ENCODE data around the gene MGP. TPM values are rescaled to one million over a fixed set of nuclear protein-coding genes. Genes with fewer than 3 reads are reported as not detected.
A peak's percentile ranks its signal among the peaks of the same experiment; 100 is the strongest.

Gene MGP
- total RNA-seq, 1 donor from 2014 or later, result not detected

GRCh38 chr12:14896521-14897169, 11.0 kb upstream of the MGP start:
- peaks cover 3% of the 10 kb centered on the region for H3K36me3 Mint-ChIP-seq (ENCODE audit: low read depth)
- no peaks in the 10 kb centered on the region for H3K9me3 Mint-ChIP-seq
- DNase-seq (ENCODE audit: low spot score), result no peak
- intact Hi-C loops (cut with micrococcal nuclease), result no loop called here
- no peak overlapping the region for H3K27ac Mint-ChIP-seq
- no peaks in the 10 kb centered on the region for H3K4me1 Mint-ChIP-seq (ENCODE audit: low read depth)
- no peak overlapping the region for H3K4me3 Mint-ChIP-seq
- peaks cover 1% of the 10 kb centered on the region for H3K27me3 Mint-ChIP-seq (ENCODE audit: insufficient read depth)

DNA sequence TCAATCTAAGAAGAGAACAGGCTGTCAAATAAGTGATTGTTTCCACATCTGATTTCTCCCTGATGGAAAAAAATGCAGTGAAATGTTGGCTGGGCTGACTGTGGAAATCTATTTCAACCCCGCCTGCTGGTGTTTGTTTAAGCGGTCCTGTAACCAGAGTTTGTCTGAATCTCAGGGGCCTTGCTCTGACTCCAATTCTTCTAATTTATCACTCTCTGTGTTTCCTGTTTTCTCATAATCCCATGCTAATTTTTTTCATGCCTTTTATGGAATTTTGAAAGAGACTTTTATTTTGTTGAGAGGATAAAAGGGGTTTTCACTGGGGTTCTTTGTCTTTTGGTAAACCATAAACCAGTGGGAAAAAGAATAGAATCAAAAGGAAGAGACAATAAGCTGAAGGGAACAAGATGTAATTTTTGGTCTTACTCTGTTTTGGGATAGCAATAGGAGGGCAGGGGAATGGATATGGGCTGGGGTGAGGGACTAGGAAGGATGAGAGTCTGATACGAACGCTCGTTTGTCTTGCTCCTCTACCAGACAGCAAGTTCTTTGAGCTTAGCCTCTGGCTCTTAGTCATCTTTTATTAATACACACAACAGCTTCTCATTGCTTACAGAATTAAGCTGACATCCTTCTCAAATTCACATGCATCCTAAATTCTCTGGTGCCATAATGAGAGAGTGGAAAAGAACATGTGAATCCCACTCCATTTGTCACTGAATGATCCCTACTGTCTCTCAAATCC, 8.0 kb upstream of the MGP start:
- H3K36me3 Mint-ChIP-seq (ENCODE audit: low read depth), result no peaks in the 10 kb centered on the region
- intact Hi-C loops (cut with micrococcal nuclease), result no loop called here

DNA sequence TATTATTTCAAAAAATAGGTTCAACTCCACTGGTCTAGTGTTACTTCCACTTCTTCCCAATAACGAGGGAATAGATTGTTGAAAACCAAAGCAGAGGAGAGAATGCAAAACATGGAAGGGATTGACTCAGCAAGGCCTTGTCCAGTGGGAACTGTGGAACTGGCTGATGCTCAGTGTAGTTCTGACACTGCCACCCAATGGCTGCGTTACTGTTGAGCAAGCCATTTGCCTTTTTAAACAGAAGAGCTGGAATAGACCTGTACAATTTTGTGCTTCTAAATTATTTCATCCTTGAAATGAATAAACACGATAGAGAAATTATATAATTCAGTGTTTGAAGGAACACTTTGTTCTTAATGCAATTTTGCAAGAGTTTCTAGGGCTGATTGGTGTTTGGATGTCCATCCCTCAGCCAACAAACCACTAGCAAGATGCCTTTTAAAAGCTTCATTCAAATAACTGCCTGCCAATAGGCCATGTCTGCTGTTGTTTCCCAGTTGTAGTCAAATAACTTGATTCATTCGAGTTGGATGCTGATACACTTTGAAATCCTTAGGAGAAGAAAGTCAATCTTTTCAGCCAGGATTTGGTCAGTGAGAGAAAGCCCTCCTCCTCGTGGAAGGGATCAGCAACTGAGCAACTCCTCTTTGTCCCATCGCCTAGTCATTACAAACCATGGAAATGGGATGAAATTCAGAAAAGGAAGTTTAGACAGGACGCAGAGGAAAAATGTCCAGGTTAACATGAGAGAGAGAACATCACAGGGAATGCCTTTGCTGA, 7.3 kb upstream of the MGP start:
- intact Hi-C loops (cut with micrococcal nuclease), result no loop called here

More for the DNA sequence above, 8.0 kb upstream of the MGP start:
- Mint-ChIP-seq H3K4me3 (no peak overlapping the region), H3K27me3 (ENCODE audit: insufficient read depth) (peaks cover 3% of the 10 kb centered on the region), H3K27ac (no peak overlapping the region), H3K4me1 (ENCODE audit: low read depth) (no peaks in the 10 kb centered on the region), H3K9me3 (no peaks in the 10 kb centered on the region)
- DNase-seq (ENCODE audit: low spot score), result no peak

GRCh38 chr12:14890701-14891100, 5.0 kb upstream of the MGP start:
- no peak overlapping the region for H3K27ac Mint-ChIP-seq
- no peak for DNase-seq (ENCODE audit: low spot score)
- H3K4me3 Mint-ChIP-seq, result no peak overlapping the region
- intact Hi-C loops (cut with micrococcal nuclease), result no loop called here
- H3K9me3 Mint-ChIP-seq, result no peaks in the 10 kb centered on the region
- H3K27me3 Mint-ChIP-seq (ENCODE audit: insufficient read depth), result peaks cover 13% of the 10 kb centered on the region
- peaks cover 1% of the 10 kb centered on the region for H3K4me1 Mint-ChIP-seq (ENCODE audit: low read depth)
- H3K36me3 Mint-ChIP-seq (ENCODE audit: low read depth), result no peaks in the 10 kb centered on the region

More for the DNA sequence above, 7.3 kb upstream of the MGP start:
- Mint-ChIP-seq H3K36me3 (ENCODE audit: low read depth) (no peaks in the 10 kb centered on the region), H3K9me3 (no peaks in the 10 kb centered on the region), H3K4me1 (ENCODE audit: low read depth) (no peaks in the 10 kb centered on the region), H3K4me3 (no peak overlapping the region), H3K27me3 (ENCODE audit: insufficient read depth) (peaks cover 7% of the 10 kb centered on the region), H3K27ac (no peak overlapping the region)
- no peak for DNase-seq (ENCODE audit: low spot score)

- no peaks in the 10 kb centered on the region for H3K9me3 Mint-ChIP-seq
- H3K4me3 Mint-ChIP-seq, result no peak overlapping the region
- intact Hi-C loops (cut with micrococcal nuclease), result no loop called here
- peaks cover 18% of the 10 kb centered on the region for H3K27me3 Mint-ChIP-seq (ENCODE audit: insufficient read depth)
- H3K36me3 Mint-ChIP-seq (ENCODE audit: low read depth), result no peaks in the 10 kb centered on the region
- H3K4me1 Mint-ChIP-seq (ENCODE audit: low read depth), result peaks cover 14% of the 10 kb centered on the region
- DNase-seq (ENCODE audit: low spot score), result no peak
- no peak overlapping the region for H3K27ac Mint-ChIP-seq
Measured at GRCh38 chr12:14886271-14886670, 617 bp upstream of the MGP start.

- intact Hi-C loops (cut with micrococcal nuclease), result loop anchor here (2.0 kb wide), 1 partner anchor 26 kb away; no protein-coding TSS in a partner anchor
- Mint-ChIP-seq H3K27me3 (ENCODE audit: insufficient read depth) (peaks cover 20% of the 10 kb centered on the region), H3K36me3 (ENCODE audit: low read depth) (no peaks in the 10 kb centered on the region), H3K4me1 (ENCODE audit: low read depth) (peaks cover 23% of the 10 kb centered on the region), H3K9me3 (peaks cover 14% of the 10 kb centered on the region), H3K27ac (no peak overlapping the region), H3K4me3 (no peak overlapping the region)
- DNase-seq (ENCODE audit: low spot score), result peak; percentile 9
Measured at GRCh38 chr12:14884458-14884878, 1.2 kb downstream of the MGP start.

- intact Hi-C loops (cut with micrococcal nuclease), result loop anchor here (2.0 kb wide), 1 partner anchor 27 kb away; no protein-coding TSS in a partner anchor
Measured at GRCh38 chr12:14883686-14884085, 2.0 kb downstream of the MGP start.

DNA sequence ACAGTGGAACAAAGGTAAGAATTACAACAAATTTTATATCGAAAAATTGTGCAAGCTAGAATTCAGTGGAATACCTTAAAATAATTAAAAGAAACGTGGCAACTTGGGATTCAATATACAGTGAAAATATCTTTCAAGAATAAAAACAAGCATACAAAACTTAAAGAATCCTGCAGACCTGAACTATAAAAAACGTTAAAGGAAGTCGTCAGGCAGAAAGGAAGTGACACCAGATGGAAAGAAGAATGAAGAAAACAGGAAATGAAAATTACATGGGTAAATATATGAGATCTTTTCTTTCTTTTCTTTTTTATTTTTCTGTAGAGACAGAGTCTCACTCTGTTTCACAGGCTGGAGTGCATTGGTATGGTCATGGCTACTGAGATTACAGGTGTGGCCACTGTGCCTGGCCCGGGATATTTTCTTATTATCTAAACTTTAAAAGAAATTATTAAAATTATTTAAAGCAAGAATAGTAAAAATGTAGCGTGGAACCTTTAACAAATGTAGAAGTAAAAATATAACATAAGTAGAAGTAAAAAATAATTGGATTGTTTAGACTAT, 4.7 kb downstream of the MGP start:
- Mint-ChIP-seq H3K9me3 (peaks cover 19% of the 10 kb centered on the region), H3K4me3 (no peak overlapping the region), H3K27ac (no peak overlapping the region), H3K36me3 (ENCODE audit: low read depth) (peaks cover 1% of the 10 kb centered on the region), H3K4me1 (ENCODE audit: low read depth) (peaks cover 23% of the 10 kb centered on the region), H3K27me3 (ENCODE audit: insufficient read depth) (peaks cover 8% of the 10 kb centered on the region)
- intact Hi-C loops (cut with micrococcal nuclease), result no loop called here
- DNase-seq (ENCODE audit: low spot score), result no peak

More at GRCh38 chr12:14883686-14884085, 2.0 kb downstream of the MGP start:
- Mint-ChIP-seq H3K27ac (no peak overlapping the region), H3K27me3 (ENCODE audit: insufficient read depth) (peaks cover 19% of the 10 kb centered on the region), H3K36me3 (ENCODE audit: low read depth) (no peaks in the 10 kb centered on the region), H3K4me3 (no peak overlapping the region), H3K9me3 (peaks cover 16% of the 10 kb centered on the region), H3K4me1 (ENCODE audit: low read depth) (peaks cover 23% of the 10 kb centered on the region)
- no peak for DNase-seq (ENCODE audit: low spot score)

DNA sequence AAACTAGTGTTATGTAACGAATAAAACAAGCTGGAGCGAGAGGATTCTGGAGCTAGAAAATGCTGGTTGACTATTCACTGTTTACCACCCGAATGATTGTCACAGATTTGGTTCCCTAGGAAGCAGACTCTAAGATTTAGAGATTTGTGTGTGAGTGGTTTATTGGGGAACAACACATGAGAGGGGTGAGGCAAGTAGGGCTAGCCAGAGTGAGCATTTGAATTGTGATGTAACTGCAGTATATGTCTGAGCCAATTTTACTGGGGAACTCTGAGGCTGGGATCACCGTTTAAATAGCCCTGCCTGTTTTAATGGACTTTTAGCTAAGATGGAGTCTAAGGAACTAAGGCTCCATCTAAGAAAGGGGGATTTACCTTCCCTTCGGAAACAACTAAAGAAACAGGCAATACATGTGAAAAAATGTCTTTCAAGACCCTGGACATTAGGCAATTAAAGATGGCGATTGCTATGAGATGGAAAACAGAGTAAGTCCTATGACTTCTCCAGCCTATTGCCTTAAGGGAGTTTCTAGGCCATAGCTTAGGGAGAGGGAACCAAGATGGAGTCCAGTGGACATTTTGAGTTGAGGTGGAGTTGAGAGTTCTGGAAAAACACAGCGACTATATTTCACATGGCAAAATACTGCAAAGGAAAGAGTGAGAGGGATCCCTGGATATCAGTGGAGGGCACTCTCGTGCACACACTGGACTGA, 6.3 kb downstream of the MGP start:
- Mint-ChIP-seq H3K36me3 (ENCODE audit: low read depth) (peaks cover 1% of the 10 kb centered on the region), H3K9me3 (peaks cover 19% of the 10 kb centered on the region), H3K4me3 (no peak overlapping the region), H3K4me1 (ENCODE audit: low read depth) (peaks cover 13% of the 10 kb centered on the region), H3K27me3 (ENCODE audit: insufficient read depth) (peaks cover 3% of the 10 kb centered on the region), H3K27ac (no peak overlapping the region)
- DNase-seq (ENCODE audit: low spot score), result no peak
- intact Hi-C loops (cut with micrococcal nuclease), result no loop called here

DNA sequence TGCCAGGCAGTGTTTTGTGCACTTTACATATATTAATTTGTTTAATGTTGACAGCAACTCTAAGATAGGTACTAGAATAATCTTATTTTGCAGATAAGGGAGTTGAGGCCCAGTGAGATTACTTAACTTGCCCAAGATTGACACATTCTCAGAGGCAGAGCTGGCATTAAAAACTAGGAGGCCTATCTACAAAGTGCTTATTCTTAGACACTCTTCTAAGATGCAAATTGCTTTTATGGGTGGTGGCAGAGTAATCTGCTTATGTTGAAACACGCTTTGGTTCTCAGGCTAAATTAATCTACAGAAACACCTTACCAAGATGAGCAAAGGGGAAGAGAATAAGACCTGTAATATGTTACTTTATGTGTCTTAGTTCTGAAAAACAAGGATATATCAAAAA, 7.2 kb downstream of the MGP start:
- H3K4me3 Mint-ChIP-seq, result no peak overlapping the region
- H3K9me3 Mint-ChIP-seq, result peaks cover 19% of the 10 kb centered on the region
- H3K4me1 Mint-ChIP-seq (ENCODE audit: low read depth), result peaks cover 10% of the 10 kb centered on the region
- intact Hi-C loops (cut with micrococcal nuclease), result no loop called here
- no peak for DNase-seq (ENCODE audit: low spot score)
- no peak overlapping the region for H3K27ac Mint-ChIP-seq
- peaks cover 1% of the 10 kb centered on the region for H3K36me3 Mint-ChIP-seq (ENCODE audit: low read depth)
- peaks cover 3% of the 10 kb centered on the region for H3K27me3 Mint-ChIP-seq (ENCODE audit: insufficient read depth)

- intact Hi-C loops (cut with micrococcal nuclease), result no loop called here
- H3K9me3 Mint-ChIP-seq, result peaks cover 19% of the 10 kb centered on the region
- peaks cover 3% of the 10 kb centered on the region for H3K27me3 Mint-ChIP-seq (ENCODE audit: insufficient read depth)
- H3K36me3 Mint-ChIP-seq (ENCODE audit: low read depth), result peaks cover 1% of the 10 kb centered on the region
- no peak overlapping the region for H3K4me3 Mint-ChIP-seq
- peaks cover 10% of the 10 kb centered on the region for H3K4me1 Mint-ChIP-seq (ENCODE audit: low read depth)
- no peak for DNase-seq (ENCODE audit: low spot score)
- no peak overlapping the region for H3K27ac Mint-ChIP-seq
Measured at GRCh38 chr12:14876833-14877232, 8.8 kb downstream of the MGP start.

- no peak overlapping the region for H3K4me3 Mint-ChIP-seq
- DNase-seq (ENCODE audit: low spot score), result no peak
- H3K27ac Mint-ChIP-seq, result no peak overlapping the region
- peaks cover 1% of the 10 kb centered on the region for H3K36me3 Mint-ChIP-seq (ENCODE audit: low read depth)
- H3K27me3 Mint-ChIP-seq (ENCODE audit: insufficient read depth), result peaks cover 3% of the 10 kb centered on the region
- H3K4me1 Mint-ChIP-seq (ENCODE audit: low read depth), result no peaks in the 10 kb centered on the region
- H3K9me3 Mint-ChIP-seq, result peaks cover 8% of the 10 kb centered on the region
- intact Hi-C loops (cut with micrococcal nuclease), result no loop called here
Measured at GRCh38 chr12:14874882-14875281, 10.8 kb downstream of the MGP start.
